Measurements from ENCODE around the gene BHMT2. TPM values are rescaled to one million over a fixed set of nuclear protein-coding genes. Genes with fewer than 3 reads are reported as not detected.

Gene BHMT2, protein sequence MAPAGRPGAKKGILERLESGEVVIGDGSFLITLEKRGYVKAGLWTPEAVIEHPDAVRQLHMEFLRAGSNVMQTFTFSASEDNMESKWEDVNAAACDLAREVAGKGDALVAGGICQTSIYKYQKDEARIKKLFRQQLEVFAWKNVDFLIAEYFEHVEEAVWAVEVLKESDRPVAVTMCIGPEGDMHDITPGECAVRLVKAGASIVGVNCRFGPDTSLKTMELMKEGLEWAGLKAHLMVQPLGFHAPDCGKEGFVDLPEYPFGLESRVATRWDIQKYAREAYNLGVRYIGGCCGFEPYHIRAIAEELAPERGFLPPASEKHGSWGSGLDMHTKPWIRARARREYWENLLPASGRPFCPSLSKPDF
- total RNA-seq = 0.64 and 1.2 TPM in 2 replicates
- polyA plus RNA-seq (2012) = 2.5 TPM

- peak; percentile 51 for DNase-seq (ENCODE audit: low read depth)
These were observed at the start of gene BHMT2, which contains the start of gene DMGDH for GRCh38 chr5:79069488-79070349. Gene BHMT2 (plus strand): TSS chr5:79069767. CDS start chr5:79069783, 16 bp downstream. Gene DMGDH (minus strand): TSS chr5:79069674. CDS start chr5:79069620, 54 bp downstream.

DNA sequence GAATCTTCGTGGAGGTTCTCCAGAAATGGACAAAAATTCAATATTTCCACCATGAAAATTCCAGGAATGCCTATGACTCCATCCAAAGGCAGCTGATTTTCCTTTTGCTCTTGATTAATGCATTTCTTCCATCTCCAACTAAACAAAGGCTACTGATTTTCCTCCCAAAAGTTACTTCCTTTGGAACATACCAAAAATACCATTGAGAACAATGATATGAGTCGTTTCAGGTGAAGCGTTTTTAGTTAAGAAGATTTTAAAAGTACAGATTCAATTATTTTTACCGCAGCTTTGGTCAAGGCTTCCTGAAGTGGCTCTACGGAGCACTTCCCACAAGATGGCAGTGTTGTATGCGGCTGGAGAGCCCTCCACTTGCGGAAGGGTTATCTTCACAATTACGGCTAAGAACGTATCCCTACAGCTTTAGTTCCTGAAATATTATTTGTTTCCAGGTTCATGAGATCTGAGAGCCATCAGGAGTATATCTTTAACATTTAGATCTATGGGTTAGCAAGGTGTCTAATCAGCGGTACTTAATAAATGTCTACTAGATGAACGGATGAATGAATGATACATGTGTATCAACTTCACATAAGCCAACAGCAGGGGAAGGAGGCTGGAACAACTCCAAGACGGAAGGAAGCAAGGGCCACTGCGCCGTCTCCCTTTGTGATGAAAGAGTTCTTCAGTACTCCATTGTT, 48.6 kb upstream of the BHMT2 start:
- peak; percentile 68 for DNase-seq (ENCODE audit: low read depth)

GRCh38 chr5:79021753-79022152, 47.8 kb upstream of the BHMT2 start:
- DNase-seq (ENCODE audit: low read depth) = no peak

DNA sequence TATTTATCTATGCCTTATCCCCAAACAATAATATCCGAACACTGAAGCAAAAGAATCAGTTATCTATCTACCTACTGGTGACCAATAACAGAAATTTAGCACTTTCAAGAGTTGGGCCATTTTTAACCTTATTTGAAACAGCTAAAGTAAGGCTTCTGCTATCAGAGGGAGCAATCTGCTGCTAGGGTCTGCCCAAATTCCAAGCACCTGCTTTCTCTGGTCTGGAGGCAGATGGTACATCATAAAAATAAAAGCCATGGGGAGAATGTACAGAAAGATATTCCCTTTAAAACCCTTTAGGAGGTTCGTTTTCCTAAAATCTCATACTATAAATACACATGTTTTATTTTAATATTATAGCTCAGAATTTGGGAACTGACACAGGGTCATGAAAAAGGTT, 46.8 kb upstream of the BHMT2 start:
- no peak for DNase-seq (ENCODE audit: low read depth)

- DNase-seq (ENCODE audit: low read depth) = no peak
These were observed 46.2 kb upstream of the BHMT2 start for GRCh38 chr5:79023348-79023747.

- DNase-seq (ENCODE audit: low read depth) = no peak
These were observed 45.6 kb upstream of the BHMT2 start for GRCh38 chr5:79023947-79024346.

GRCh38 chr5:79025054-79025472, 44.5 kb upstream of the BHMT2 start:
- DNase-seq (ENCODE audit: low read depth) = peak; percentile 77

- DNase-seq (ENCODE audit: low read depth) = no peak
These were observed 38.7 kb upstream of the BHMT2 start for GRCh38 chr5:79030663-79031484.

- no peak for DNase-seq (ENCODE audit: low read depth)
These were observed 38.1 kb upstream of the BHMT2 start for GRCh38 chr5:79031485-79031867.

- DNase-seq (ENCODE audit: low read depth) = no peak
These were observed 37.4 kb upstream of the BHMT2 start for GRCh38 chr5:79032031-79032695.

- DNase-seq (ENCODE audit: low read depth) = no peak
These were observed 36.8 kb upstream of the BHMT2 start for GRCh38 chr5:79032782-79033181.

- no peak for DNase-seq (ENCODE audit: low read depth)
These were observed 34.3 kb upstream of the BHMT2 start for GRCh38 chr5:79035237-79035636.

- DNase-seq (ENCODE audit: low read depth) = no peak
These were observed 32.8 kb upstream of the BHMT2 start for GRCh38 chr5:79036769-79037168.

DNA sequence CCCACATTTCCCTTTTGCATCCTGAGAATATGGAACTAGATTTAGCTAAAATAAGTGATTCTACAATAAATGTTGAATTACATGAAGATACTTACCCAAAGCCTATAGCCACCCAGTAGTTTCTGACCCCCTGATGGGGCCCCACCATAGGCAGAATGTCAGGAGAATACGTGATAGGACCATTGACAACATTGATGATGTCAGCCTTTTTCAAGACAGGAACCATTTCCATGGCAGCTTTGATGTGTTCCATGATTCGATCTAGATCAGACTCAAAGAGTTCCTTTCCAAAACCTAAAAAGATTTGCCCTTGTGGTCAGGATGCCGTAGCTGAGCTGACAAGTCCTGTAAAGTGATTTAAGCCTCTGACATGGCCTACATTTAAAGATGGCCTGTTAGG, 27.4 kb upstream of the BHMT2 start:
- no peak for DNase-seq (ENCODE audit: low read depth)

- DNase-seq (ENCODE audit: low read depth) = no peak
These were observed 22.4 kb upstream of the BHMT2 start for GRCh38 chr5:79047199-79047598.

- DNase-seq (ENCODE audit: low read depth) = no peak
These were observed 21.1 kb upstream of the BHMT2 start for GRCh38 chr5:79048437-79048836.

DNA sequence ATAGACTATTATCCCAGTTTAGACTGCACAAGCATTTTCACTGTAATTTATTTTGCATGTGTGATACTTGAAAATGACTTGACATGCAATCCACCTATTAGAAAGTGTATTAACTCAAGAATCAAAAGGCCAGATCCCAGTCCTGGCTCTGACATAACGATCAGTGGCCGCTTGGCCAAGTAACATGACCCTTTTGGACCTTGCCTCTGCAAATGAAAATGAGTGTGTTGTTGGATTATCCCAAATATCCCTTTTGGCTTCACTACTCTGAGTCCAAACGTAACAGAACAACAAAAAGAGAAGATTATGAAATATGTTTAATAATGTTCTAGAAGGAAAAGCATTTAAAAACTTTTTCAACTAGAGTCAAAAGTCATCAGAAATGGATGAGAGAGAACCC, 19.1 kb upstream of the BHMT2 start:
- no peak for DNase-seq (ENCODE audit: low read depth)

DNA sequence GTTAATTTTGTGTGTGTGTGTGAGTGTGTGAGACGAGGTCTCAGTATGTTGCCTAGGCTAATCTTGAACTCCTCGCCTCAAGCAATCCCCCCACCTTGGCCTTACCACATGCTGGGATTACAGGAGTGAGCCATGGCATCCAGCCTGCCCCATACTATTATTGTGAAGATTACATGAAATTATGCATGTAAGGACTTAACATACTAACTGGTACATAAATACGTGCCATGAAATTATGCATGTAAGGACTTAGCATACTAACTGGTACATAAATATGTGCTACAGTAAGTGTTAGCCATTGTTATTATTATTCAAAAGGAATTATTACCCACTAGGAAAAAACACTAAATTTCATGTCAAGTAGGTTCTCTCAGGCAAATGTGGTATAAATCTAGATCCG, 16.2 kb upstream of the BHMT2 start:
- no peak for DNase-seq (ENCODE audit: low read depth)

GRCh38 chr5:79055017-79055416, 14.6 kb upstream of the BHMT2 start:
- no peak for DNase-seq (ENCODE audit: low read depth)

GRCh38 chr5:79056847-79057246, 12.7 kb upstream of the BHMT2 start:
- DNase-seq (ENCODE audit: low read depth) = no peak
